ENCODE results near the gene DENND2A.
A peak's percentile ranks its signal among the peaks of the same experiment; 100 is the strongest.
"Not testable (repeated sequence)": the region's sequence is repeated elsewhere in the genome, so short reads cannot be mapped to it uniquely, and the experiment has no call there.

The DENND2A gene

DNA sequence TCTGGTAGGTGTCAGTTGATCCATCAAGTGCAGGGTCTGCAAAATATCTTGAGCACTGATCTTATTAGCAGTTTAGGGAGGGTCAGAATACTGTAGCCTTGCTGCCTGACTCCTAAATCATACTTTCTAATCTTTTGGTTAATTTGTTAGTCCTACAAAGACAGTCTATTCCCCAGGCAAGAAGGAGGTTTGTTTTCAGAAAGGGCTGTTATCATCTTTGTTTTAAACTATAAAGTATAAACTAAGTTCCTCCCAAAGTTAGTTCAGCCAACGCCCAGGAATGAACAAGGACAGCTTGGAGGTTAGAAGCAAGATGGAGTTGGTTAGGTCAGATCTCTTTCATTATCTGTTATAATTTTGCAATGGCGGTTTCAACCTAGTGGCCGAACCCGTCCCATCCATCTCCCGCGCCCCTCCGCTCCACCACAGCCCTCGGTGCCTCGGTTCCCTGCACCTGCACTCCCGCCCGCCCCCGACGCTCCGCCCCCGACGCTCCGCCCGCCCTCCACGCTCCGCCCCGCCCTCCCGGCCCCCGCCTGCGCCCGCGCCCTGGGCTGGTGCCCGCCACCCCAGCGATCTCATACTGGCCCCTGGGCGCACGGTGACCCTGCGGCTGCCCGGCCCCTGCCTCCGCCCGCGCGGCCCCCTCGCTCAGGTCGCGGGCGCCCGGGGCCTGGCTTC is 31.9 kb upstream of the DENND2A start, which contains the start of gene ADCK2:
TSS of gene ADCK2 (plus strand) at position 564 of the 681 bp plus-strand sequence. CDS start 386 bp downstream, outside the sequence.
- H3K56ac ChIP-seq (ENCODE audit: low read length) = peak within 1 kb of the TSS; percentile 77
- H3K27ac ChIP-seq (ENCODE audit: low read depth, low read length) = no peak within 1 kb of the TSS
- peak within 1 kb of the TSS; percentile 91 for H3K18ac ChIP-seq (ENCODE audit: low read length)
- H3K4ac ChIP-seq (ENCODE audit: low read depth, low read length) = no peak within 1 kb of the TSS
- H4K5ac ChIP-seq (ENCODE audit: low read length) = no peak within 1 kb of the TSS
- H3K23ac ChIP-seq (ENCODE audit: low read length) = no peak within 1 kb of the TSS
- no peaks in the 10 kb centered on the region for H3K4me1 ChIP-seq (ENCODE audit: control insufficient read depth, low read depth, low read length)
- peak within 1 kb of the TSS; percentile 25 for H3K4me3 ChIP-seq (ENCODE audit: low read length)
- no peak within 1 kb of the TSS for H2BK120ac ChIP-seq (ENCODE audit: low read depth, low read length)
- H3K79me2 ChIP-seq (ENCODE audit: control insufficient read depth, insufficient read depth, low read length) = no peaks in the 10 kb centered on the region
- no peak within 1 kb of the TSS for H2BK5ac ChIP-seq (ENCODE audit: low read length)
- H4K8ac ChIP-seq (ENCODE audit: low read depth, low read length) = no peak within 1 kb of the TSS
- H3K79me1 ChIP-seq (ENCODE audit: low read length) = no peaks in the 10 kb centered on the region
- H2AK5ac ChIP-seq (ENCODE audit: low read length) = no peak within 1 kb of the TSS
- DNase-seq = peak; percentile 43
- no peaks in the 10 kb centered on the region for H3K36me3 ChIP-seq (ENCODE audit: control insufficient read depth, insufficient read depth, low read length)
- WGBS (ENCODE audit: extremely low coverage, insufficient coverage, low lambda C conversion rate) = no CpG with 5 or more reads among the region's 41 CpGs
- H3K9ac ChIP-seq (ENCODE audit: low read length) = peak within 1 kb of the TSS; percentile 61
- no peak within 1 kb of the TSS for H2BK15ac ChIP-seq (replicated peaks; ENCODE audit: low read depth)
- H3K4me2 ChIP-seq (ENCODE audit: low read length) = peak within 1 kb of the TSS; percentile 74
- H3K27me3 ChIP-seq (ENCODE audit: insufficient read depth, low read length, poor library complexity) = no peaks in the 10 kb centered on the region

GRCh38 chr7:140671966-140672365 is 31.4 kb upstream of the DENND2A start:
- Histone ChIP-seq H4K8ac (ENCODE audit: low read depth, low read length) (no peak overlapping the region), H3K79me1 (ENCODE audit: low read length) (no peaks in the 10 kb centered on the region), H3K36me3 (ENCODE audit: control insufficient read depth, insufficient read depth, low read length) (no peaks in the 10 kb centered on the region), H3K18ac (ENCODE audit: low read length) (no peak overlapping the region), H3K79me2 (ENCODE audit: control insufficient read depth, insufficient read depth, low read length) (no peaks in the 10 kb centered on the region), H3K4ac (ENCODE audit: low read depth, low read length) (no peak overlapping the region), H2AK5ac (ENCODE audit: low read length) (no peak overlapping the region), H3K4me2 (ENCODE audit: low read length) (no peak overlapping the region), H4K5ac (ENCODE audit: low read length) (no peak overlapping the region), H3K56ac (ENCODE audit: low read length) (no peak overlapping the region), H3K4me3 (ENCODE audit: low read length) (no peak overlapping the region), H3K9ac (ENCODE audit: low read length) (no peak overlapping the region), H3K4me1 (ENCODE audit: control insufficient read depth, low read depth, low read length) (no peaks in the 10 kb centered on the region), H3K27me3 (ENCODE audit: insufficient read depth, low read length, poor library complexity) (no peaks in the 10 kb centered on the region), H2BK5ac (ENCODE audit: low read length) (no peak overlapping the region), H3K23ac (ENCODE audit: low read length) (no peak overlapping the region), H3K27ac (ENCODE audit: low read depth, low read length) (no peak overlapping the region), H2BK120ac (ENCODE audit: low read depth, low read length) (no peak overlapping the region), H2BK15ac (replicated peaks; ENCODE audit: low read depth) (no peak overlapping the region)
- WGBS (ENCODE audit: extremely low coverage, insufficient coverage, low lambda C conversion rate) = no CpG with 5 or more reads among the region's 15 CpGs
- no peak for DNase-seq

DNA sequence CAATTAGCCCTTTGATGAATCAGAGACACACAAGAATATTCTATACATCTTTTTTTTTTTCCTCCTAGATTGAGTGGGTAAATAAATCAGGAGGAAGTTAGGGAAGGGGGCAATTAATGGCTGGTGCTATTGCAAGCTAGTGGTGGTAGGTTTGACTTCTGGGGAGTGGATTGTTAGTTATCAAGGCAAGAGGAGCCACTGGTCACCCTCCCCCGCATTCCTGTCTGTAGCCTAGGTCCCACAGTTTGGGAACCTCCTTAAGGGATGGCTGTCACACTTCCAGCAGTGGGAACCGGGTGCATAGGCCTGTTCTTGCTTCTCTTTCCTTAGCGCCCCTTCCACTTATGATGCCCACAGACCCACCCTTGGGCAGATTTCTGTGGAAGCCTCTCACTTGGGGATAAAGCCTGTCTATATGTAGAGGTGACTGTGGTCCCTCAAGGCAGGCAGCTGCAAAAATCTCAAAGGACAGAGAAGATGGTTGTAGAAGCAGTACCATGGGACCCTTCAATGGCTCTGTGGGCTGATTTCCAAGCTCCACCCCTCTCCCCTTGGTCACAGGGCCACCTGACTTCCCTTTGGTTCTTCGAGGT is 29.8 kb upstream of the DENND2A start:
- H3K79me2 ChIP-seq (ENCODE audit: control insufficient read depth, insufficient read depth, low read length) = no peaks in the 10 kb centered on the region
- no peak overlapping the region for H3K56ac ChIP-seq (ENCODE audit: low read length)
- H3K4me3 ChIP-seq (ENCODE audit: low read length) = no peak overlapping the region
- no peak overlapping the region for H3K4me2 ChIP-seq (ENCODE audit: low read length)
- H4K5ac ChIP-seq (ENCODE audit: low read length) = no peak overlapping the region
- no peak overlapping the region for H3K18ac ChIP-seq (ENCODE audit: low read length)
- H3K4ac ChIP-seq (ENCODE audit: low read depth, low read length) = no peak overlapping the region
- H3K9ac ChIP-seq (ENCODE audit: low read length) = no peak overlapping the region
- no peak overlapping the region for H3K27ac ChIP-seq (ENCODE audit: low read depth, low read length)
- no peaks in the 10 kb centered on the region for H3K4me1 ChIP-seq (ENCODE audit: control insufficient read depth, low read depth, low read length)
- WGBS (ENCODE audit: extremely low coverage, insufficient coverage, low lambda C conversion rate) = no CpG with 5 or more reads among the region's 4 CpGs
- no peaks in the 10 kb centered on the region for H3K27me3 ChIP-seq (ENCODE audit: insufficient read depth, low read length, poor library complexity)
- H4K8ac ChIP-seq (ENCODE audit: low read depth, low read length) = no peak overlapping the region
- no peak overlapping the region for H3K23ac ChIP-seq (ENCODE audit: low read length)
- H2BK15ac ChIP-seq (replicated peaks; ENCODE audit: low read depth) = no peak overlapping the region
- no peaks in the 10 kb centered on the region for H3K36me3 ChIP-seq (ENCODE audit: control insufficient read depth, insufficient read depth, low read length)
- no peak overlapping the region for H2AK5ac ChIP-seq (ENCODE audit: low read length)
- H3K79me1 ChIP-seq (ENCODE audit: low read length) = no peaks in the 10 kb centered on the region
- no peak for DNase-seq
- H2BK5ac ChIP-seq (ENCODE audit: low read length) = no peak overlapping the region
- H2BK120ac ChIP-seq (ENCODE audit: low read depth, low read length) = no peak overlapping the region

DNA sequence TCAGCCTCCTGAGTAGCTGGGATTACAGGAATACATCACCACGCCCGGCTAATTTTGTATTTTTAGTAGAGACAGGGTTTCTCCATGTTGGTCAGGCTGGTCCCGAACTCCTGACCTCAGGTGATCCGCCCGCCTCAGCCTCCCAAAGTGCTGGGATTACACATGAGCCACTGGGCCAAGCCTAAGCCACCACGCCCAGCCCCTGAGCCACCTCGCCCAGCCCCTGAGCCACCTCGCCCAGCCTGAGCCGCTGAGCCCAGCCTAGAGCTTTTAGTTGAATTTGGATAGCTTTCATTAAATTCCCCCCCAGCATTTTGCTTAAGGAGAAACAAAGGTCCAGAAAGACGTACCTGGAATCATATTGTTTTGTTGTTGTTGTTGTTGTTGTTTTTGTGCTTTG is 29.2 kb upstream of the DENND2A start:
- not testable (repeated sequence) for H3K27me3 ChIP-seq (ENCODE audit: insufficient read depth, low read length, poor library complexity); H3K79me1 ChIP-seq (ENCODE audit: low read length); H2BK5ac ChIP-seq (ENCODE audit: low read length); H3K4ac ChIP-seq (ENCODE audit: low read depth, low read length); H4K5ac ChIP-seq (ENCODE audit: low read length); H2BK15ac ChIP-seq (replicated peaks; ENCODE audit: low read depth); H3K27ac ChIP-seq (ENCODE audit: low read depth, low read length); H3K4me2 ChIP-seq (ENCODE audit: low read length); H3K18ac ChIP-seq (ENCODE audit: low read length); H3K4me3 ChIP-seq (ENCODE audit: low read length); H3K36me3 ChIP-seq (ENCODE audit: control insufficient read depth, insufficient read depth, low read length); H3K56ac ChIP-seq (ENCODE audit: low read length); H2AK5ac ChIP-seq (ENCODE audit: low read length); H3K79me2 ChIP-seq (ENCODE audit: control insufficient read depth, insufficient read depth, low read length); H4K8ac ChIP-seq (ENCODE audit: low read depth, low read length); H2BK120ac ChIP-seq (ENCODE audit: low read depth, low read length); H3K4me1 ChIP-seq (ENCODE audit: control insufficient read depth, low read depth, low read length); H3K23ac ChIP-seq (ENCODE audit: low read length); DNase-seq; H3K9ac ChIP-seq (ENCODE audit: low read length)
- no CpG with 5 or more reads among the region's 10 CpGs for WGBS (ENCODE audit: extremely low coverage, insufficient coverage, low lambda C conversion rate)

DNA sequence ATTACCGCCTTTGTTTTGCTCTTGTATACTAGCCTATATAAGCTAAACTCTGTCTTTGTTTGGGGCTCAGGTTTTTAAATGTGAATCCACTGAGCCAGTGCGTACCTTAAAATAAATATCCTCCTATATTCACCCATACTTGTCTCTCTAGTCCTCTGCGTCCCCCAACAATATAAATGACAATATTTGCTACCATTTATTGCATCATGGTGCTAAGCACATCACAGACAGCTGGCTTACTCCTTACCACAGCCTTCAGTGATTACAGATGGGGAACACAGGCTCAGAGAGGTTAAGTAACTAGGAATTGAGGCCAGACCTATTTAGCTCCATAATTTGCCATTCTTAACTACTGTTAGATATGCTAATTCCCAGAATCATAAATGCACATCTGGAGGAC is 28.7 kb upstream of the DENND2A start:
- no peaks in the 10 kb centered on the region for H3K79me1 ChIP-seq (ENCODE audit: low read length)

More for the DNA sequence above, 28.7 kb upstream of the DENND2A start:
- Histone ChIP-seq H2BK15ac (replicated peaks; ENCODE audit: low read depth) (no peak overlapping the region), H3K4me3 (ENCODE audit: low read length) (no peak overlapping the region), H3K4me2 (ENCODE audit: low read length) (no peak overlapping the region), H3K27me3 (ENCODE audit: insufficient read depth, low read length, poor library complexity) (no peaks in the 10 kb centered on the region), H3K27ac (ENCODE audit: low read depth, low read length) (no peak overlapping the region), H3K9ac (ENCODE audit: low read length) (no peak overlapping the region), H3K23ac (ENCODE audit: low read length) (no peak overlapping the region), H2BK5ac (ENCODE audit: low read length) (no peak overlapping the region), H3K4ac (ENCODE audit: low read depth, low read length) (no peak overlapping the region), H4K5ac (ENCODE audit: low read length) (no peak overlapping the region), H3K56ac (ENCODE audit: low read length) (no peak overlapping the region), H2AK5ac (ENCODE audit: low read length) (no peak overlapping the region), H3K36me3 (ENCODE audit: control insufficient read depth, insufficient read depth, low read length) (no peaks in the 10 kb centered on the region), H3K4me1 (ENCODE audit: control insufficient read depth, low read depth, low read length) (no peaks in the 10 kb centered on the region), H4K8ac (ENCODE audit: low read depth, low read length) (no peak overlapping the region), H3K79me2 (ENCODE audit: control insufficient read depth, insufficient read depth, low read length) (no peaks in the 10 kb centered on the region), H3K18ac (ENCODE audit: low read length) (no peak overlapping the region), H2BK120ac (ENCODE audit: low read depth, low read length) (no peak overlapping the region)
- WGBS (ENCODE audit: extremely low coverage, insufficient coverage, low lambda C conversion rate) = 100% methylated on average over 2 of the region's 3 CpGs
- no peak for DNase-seq

Measured in mesendoderm (in vitro differentiated cells).